ENCODE measurements around the gene DDI1.

The DDI1 gene

GRCh38 chr11:104086621-104087020 is 50.2 kb downstream of the DDI1 start:
- no peak for DNase-seq
